NCI-H1048 (cell line): Measurements from ENCODE around the gene CAMK2A.

Experiments
- DNase-seq: peaks from one replicate; lab custom pipeline; 2025; lab: John Stamatoyannopoulos, UW

CAMK2A gene

GRCh38 chr5:150289551-150290390, at the start of gene CAMK2A:
TSS of gene CAMK2A (minus strand) at chr5:150289773. CDS start at chr5:150289625, 148 bp downstream.
- no peak for DNase-seq

DNA sequence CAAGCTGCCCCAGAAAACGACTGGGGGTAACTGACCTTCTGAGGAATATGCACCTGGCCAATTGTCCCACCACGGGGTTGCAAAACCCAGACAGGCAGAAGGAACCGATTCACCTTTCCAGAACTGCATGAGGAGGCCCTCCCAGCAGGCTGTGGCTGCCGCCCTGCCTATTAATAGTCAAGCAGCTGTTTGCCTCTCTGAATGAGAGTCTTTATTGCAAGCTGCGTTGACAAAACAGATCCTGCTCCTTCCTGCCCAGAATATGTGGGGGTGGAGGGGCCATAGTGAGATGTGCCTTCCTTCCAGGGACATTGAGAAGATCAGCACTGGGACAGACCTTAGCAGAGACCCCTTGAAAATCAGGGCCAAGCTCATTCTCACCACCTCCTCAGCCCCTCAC, 49.6 kb upstream of the CAMK2A start:
- DNase-seq: no peak

DNA sequence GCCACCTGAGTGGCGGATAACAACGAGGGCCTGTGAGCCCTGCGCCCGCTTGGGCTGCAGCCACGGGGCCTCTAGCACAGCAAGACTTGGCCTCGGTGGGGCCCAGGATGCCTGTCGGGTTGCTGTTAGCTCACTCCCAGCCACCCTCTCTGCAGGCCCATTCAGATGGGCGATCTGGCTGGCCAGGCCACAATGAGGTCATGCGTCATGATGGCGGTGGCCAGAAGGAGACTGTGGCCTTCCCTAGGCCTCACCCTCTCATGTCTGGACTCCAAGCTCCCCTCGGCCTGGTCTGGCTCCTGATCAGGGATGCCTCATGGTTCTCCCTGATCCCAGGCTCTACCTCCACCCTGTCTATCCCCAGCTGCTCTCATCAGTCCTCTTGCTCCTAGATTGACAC, 49.0 kb upstream of the CAMK2A start:
- DNase-seq: no peak

DNA sequence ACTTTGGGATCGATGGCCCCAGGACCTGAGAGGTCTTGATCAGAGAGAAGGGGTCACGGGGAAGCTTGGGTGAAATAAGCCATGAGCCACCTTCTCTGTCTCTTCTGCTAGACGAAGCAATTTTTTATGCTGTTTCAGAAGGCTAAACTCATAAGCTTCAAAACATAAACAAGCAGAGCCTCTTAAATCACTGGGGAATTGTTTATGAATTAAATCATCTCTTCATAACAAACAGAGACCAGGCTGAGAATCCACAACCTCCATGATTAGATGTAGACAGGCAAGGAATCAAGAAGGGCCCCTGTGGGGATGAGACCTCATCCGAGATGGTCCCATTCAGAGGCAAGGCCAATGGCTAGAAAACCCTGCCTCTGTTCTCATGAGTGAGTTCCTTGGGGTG, 46.2 kb upstream of the CAMK2A start:
- DNase-seq: no peak

DNA sequence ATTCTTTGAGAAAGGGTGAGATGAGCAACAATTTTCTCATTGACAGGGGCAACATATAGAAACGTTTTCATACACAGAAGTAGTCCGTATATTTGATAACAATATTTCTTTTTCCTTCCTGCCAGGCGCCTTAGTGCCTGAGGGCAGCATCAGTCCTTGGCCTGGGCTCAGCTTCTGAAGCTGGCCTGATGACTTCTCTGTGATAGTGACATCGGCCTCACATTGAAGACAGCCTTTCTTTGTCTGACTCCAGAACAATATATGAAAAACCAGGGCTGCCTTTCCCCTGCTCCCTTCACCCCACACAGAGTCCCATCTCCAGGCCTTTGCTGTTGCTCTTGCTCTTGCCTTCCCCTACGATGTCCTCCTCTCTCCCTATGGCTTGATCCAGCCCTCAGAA, 43.8 kb upstream of the CAMK2A start:
- no peak for DNase-seq

GRCh38 chr5:150329881-150330876, 40.6 kb upstream of the CAMK2A start:
- no peak for DNase-seq

DNA sequence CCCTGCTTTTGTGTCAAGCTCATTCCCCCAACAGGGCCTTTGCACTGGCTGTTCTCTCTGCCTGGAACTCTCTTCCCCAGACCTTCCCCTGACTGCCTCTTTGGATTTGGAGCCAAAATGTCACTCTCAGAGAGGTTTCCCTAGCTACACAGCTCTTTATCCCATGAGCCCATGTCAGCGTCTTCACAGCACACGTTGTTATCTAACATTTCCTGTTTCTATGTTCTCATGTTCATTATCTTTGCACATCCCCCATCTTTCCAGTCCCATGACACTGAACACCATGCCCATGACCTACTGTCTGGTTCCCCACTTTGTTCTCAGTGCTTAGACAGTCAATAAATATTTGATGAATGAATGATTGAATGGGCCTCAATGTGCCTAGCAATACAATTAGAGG, 39.5 kb upstream of the CAMK2A start:
- no peak for DNase-seq

DNA sequence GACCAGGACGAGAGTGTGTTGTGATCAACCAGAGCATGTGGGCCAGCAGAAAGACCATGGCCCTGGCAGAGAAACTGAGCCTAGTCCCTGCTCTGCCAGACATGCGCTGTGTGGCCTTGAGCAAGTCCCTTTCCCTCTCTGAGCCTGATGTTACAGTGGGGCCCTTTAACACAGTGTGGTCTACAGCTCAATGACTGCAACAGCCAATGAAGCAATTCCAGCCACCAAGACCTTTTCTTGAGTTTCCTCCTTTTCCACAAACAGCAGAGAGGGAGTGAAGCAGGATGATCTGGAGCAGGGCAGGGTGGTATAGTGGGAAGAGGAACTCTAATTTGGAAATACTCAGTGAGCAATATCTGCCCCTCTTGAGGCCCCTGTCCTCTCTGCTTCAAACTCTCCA, 38.9 kb upstream of the CAMK2A start:
- DNase-seq: no peak

- no peak for DNase-seq
Measured at GRCh38 chr5:150327139-150327538, 37.6 kb upstream of the CAMK2A start.

DNA sequence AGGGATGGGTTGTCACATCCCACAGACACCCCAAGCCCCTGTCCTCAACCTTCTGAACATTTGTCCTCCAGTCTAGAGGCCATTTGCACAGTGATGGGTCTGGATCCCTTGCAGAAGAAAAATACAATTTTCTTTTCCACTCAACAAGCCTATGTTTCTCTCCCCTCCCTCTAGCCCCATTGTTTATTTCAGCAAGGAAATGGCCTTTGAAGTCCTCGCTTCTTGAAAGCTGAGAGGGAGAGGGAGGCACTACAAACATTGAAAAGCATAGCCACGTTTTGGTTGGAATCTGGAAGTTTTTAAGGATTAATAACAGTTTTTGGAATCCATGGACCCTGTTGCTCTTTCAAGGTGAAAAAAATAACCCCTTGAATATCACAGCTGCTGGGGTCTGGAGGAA, 37.1 kb upstream of the CAMK2A start:
- DNase-seq: no peak

- no peak for DNase-seq
Measured at GRCh38 chr5:150325426-150325825, 35.9 kb upstream of the CAMK2A start.

DNA sequence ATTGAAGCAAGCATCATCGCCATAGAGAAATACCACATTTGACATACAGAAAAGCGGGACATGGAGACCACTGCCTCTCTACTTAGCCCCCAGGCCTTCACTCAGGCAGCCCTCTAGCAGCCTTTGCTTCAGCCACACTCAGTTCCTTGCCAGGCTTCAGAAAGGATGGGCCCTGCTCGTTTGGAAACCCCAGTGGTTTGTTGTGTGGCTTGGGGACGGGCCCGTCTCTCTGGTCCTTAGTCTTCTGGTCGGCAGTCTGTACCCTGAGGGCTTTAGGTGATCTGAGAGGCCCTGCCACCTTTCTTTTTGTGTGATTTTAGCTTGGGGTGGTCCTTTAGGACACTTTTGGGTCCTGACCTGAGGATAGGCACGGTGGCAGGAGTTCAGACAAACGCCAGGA, 34.2 kb upstream of the CAMK2A start:
- DNase-seq: no peak

DNA sequence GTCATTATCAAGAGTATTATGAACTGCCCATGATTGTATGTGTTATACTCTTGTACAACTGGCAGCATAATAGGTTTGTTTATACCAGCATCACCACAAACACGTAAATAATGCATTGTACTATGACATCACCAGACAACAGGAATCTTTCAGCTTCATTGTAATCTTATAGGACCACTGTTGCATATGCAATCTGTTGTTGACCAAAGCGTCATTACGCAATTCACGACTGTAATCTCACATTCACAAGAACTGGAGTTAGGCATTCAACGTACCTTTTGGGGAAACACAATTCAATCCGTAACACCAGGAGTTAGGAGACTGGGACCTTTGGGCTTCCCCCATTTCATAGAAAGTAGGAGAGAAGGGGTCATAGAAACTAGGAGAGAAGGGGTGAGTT, 33.5 kb upstream of the CAMK2A start:
- no peak for DNase-seq

DNA sequence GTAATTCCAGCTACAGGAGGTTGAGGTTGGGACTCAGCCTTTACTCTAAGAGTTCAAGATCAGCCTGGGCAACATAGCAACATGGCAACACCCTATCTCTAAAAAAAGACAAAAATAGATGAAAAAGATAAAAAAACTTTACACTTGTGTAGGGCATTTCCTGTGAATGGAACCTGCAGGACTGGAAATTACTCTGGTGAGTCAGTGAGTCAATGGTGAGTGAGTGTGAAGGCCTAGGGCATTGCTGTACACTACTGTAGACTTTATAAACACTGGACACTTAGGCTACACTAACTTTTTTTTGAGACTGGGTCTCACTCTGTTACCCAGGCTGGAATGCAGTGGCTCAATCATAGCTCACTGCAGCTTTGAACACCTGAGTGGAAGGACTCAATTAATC, 32.6 kb upstream of the CAMK2A start:
- DNase-seq: no peak

DNA sequence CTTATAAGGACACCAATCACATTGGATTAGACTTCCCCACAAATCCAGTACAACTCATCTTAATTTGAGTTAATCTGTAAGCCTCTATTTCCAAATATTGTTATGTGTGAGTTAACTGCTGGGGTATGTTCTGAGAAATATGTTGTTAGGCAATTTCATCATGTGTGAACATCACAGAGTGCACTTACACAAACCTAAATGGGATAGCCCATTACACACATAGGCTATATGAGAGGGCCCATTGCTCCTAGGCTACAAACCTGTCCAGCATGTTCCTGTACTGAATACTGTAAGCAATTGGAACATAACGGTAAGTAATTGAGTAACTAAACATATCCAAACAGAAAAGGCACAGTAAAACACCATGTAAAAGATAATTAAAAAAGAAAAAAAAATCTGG, 32.2 kb upstream of the CAMK2A start:
- DNase-seq: no peak

- DNase-seq: no peak
Measured at GRCh38 chr5:150321211-150321610, 31.6 kb upstream of the CAMK2A start.

DNA sequence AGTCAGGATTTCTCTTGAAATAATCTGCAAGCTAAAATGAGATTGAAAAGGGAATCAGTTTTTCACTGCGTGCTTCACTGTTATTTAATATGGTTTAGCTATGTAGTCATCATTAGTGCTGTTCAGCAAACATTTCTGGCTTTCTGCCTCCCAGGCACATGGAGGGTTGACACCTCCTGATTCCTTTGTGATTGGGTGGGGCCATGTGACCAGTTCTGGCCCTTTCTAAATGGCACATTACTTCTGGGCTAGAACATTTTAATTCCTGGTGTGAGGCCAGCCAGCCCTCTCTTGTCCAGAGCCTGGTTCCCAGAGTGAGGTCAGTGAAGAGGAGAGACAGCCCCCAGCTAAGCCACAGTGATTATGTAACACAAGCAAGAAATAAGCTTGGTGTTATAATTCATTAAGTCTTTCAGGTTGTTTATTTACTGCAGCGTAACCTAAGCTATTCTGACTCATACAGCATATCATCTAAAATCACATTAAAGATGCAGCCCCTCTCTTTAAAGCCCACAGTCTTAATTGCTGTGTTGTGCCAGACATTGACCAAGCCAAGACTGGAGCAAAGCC, 30.6 kb upstream of the CAMK2A start:
- no peak for DNase-seq

DNA sequence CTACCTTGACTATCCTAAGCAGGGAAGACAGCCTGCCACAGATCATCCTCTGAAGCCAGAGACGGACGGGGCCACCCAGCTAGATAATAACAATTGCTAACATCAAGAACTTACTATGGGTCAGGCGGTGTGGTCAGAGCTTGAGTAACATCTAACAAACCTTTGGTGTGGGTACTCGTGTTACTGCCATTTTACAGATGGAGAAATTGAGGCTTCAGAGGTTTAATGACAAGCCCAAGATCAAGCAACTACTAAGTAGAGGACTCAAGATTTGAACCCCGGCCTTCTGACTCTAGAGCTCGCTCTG, 29.9 kb upstream of the CAMK2A start:
- DNase-seq: no peak

DNA sequence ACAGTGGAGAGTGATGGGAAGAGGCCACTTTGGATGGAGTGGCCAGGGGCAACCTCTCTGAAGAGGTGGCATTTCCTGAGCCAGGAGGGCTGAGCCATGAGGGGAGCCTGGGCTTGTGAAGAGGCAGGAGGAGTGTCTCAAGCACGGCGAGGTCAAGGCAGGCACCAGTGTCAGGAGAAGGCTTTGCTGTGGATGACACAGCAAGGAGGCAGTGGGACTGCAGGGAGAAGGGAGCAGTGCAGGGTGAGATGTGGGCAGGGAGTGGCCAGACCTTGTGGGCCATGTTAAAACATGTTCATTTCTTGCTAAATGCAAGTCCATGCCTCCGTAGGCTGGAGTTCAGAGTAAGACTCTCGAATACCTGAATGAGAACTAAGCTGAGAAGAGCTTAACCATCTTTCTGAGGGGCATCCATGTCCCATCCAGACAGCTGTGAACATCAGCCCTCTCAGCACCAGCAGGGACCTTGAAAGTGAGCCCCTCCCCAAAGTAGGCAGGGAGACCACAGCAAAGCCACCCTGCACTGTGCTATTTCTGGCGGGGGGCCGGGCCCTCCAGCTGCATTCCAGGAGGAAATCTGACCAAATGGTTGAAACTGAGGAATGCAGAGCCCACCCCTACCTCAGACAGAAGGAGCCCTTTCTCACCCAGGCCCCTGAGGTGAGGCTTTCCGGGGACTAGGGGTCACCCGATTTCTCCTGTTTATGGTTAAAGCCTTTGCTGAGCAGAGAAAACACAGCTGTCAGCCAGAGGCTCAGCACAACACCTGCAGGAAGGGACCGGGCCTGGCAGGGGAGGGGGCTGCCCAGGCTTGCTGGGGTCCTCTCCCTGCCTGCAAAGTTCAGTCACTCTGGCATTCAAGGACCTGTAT, 29.3 kb upstream of the CAMK2A start:
- DNase-seq: no peak

DNA sequence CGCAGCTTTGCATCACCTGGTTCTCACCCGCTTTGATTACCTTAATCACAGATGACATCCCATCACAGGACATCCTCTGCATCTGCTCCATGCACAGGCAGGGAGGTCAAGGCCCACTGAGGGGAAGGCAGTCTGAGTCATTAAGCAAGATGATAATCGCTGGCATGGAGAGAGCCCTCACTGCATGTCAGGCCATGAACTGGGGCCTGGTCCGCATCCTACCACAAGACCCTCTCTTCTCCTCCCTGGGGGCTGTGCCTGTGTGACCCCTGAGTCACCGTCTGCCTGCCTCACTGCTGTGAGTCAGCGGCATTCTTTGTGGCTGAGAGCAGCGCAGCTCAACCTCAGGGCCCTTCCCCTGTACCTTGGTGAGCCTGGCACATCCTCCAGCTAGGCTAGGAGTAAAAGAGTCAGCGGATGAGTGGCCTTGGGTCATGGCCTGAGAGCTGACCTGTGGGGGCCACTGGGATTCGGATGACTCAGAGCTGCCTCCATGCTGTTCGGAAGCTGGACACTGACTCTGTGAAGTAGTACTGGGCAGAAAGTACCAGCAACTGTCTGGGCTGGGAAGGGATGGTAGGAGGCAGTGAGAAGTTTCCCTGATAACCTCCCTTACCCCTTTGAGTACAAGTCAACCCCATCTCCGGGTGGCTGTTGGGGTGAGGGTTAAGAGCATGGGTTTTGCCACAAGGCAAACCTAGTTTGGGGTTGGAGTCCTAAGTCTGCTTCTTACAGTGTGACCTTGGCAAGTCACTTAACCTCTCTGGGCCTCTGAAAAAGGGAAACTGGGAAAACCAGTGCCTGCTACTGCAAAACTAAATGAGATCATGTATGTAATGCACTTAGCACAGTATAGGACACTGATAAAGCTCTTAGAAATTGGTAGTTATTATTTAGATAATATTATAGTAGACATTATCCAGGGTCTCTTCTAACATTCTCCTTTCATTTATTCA, 27.8 kb upstream of the CAMK2A start:
- DNase-seq: no peak

DNA sequence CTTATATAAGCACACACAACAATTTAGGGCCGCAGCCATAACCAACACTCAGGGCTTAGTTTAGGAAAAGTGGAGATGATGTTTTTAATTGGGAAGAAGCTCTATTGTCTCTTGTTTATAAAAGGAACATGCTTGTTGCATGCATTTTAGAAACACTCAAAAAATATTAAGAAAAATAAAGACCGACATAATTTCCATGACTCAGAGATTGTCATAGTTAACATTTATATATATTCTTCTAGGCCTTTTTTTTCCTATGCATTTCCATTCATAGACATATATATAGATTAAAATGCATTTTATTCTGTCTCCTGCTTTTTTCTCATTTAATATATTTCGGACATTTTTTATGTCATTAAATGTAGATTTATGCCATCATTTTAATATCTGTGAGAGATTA, 26.7 kb upstream of the CAMK2A start:
- no peak for DNase-seq
